Fibroblast of skin of scalp (primary cell): Measurements from ENCODE around the gene ATG2B. TPM values are rescaled to one million over a fixed set of nuclear protein-coding genes. Genes with fewer than 3 reads are reported as not detected.

Experiments used
- DNase-seq: peaks from one replicate; pipeline ENCODE4 v3.0.0-alpha.2; 2013
- polyA plus RNA-seq, 2 experiments: library from polyadenylated mRNA; unstranded; fragments of 120-200 nt; gene quantifications; one replicate each; pipeline ENCODE4 v1.2.1, GENCODE V29; 2013; ENCODE audit not compliant: insufficient read length in 2 of 2

The ATG2B gene
- 16.3 TPM for polyA plus RNA-seq (2013, experiment 1 of 2; ENCODE audit: insufficient read length)
- polyA plus RNA-seq (2013, experiment 2 of 2; ENCODE audit: insufficient read length) = 18.0 TPM

- DNase-seq = peak; percentile 92
Observed at GRCh38 chr14:96362965-96363750, at the start of gene ATG2B, which contains the start of gene GSKIP. TSS of gene ATG2B (minus strand) at chr14:96363341. CDS start at chr14:96362976, 365 bp downstream. TSS of gene GSKIP (plus strand) at chr14:96363526. CDS start at chr14:96382248, 18,722 bp downstream.

GRCh38 chr14:96410119-96410518 lies 47.0 kb upstream of the ATG2B start:
- DNase-seq = no peak

- no peak for DNase-seq
Observed at GRCh38 chr14:96409701-96410100, 46.6 kb upstream of the ATG2B start.

- no peak for DNase-seq
Observed at GRCh38 chr14:96408608-96409007, 45.5 kb upstream of the ATG2B start.

- no peak for DNase-seq
Observed at GRCh38 chr14:96407935-96408570, 44.9 kb upstream of the ATG2B start.

- no peak for DNase-seq
Observed at GRCh38 chr14:96405677-96406076, 42.5 kb upstream of the ATG2B start.

GRCh38 chr14:96403409-96403808 lies 40.3 kb upstream of the ATG2B start:
- no peak for DNase-seq

- DNase-seq = no peak
Observed at GRCh38 chr14:96400495-96400894, 37.4 kb upstream of the ATG2B start.

- no peak for DNase-seq
Observed at GRCh38 chr14:96399405-96399804, 36.3 kb upstream of the ATG2B start.

GRCh38 chr14:96398921-96399320 lies 35.8 kb upstream of the ATG2B start:
- no peak for DNase-seq

GRCh38 chr14:96398432-96398831 lies 35.3 kb upstream of the ATG2B start:
- no peak for DNase-seq

- DNase-seq = no peak
Observed at GRCh38 chr14:96394047-96394815, 31.1 kb upstream of the ATG2B start.

- no peak for DNase-seq
Observed at GRCh38 chr14:96393071-96393691, 30.0 kb upstream of the ATG2B start.

GRCh38 chr14:96391293-96392118 lies 28.4 kb upstream of the ATG2B start:
- peak; percentile 95 for DNase-seq

- DNase-seq = no peak
Observed at GRCh38 chr14:96390965-96391292, 27.8 kb upstream of the ATG2B start.

GRCh38 chr14:96385385-96385784 lies 22.2 kb upstream of the ATG2B start:
- no peak for DNase-seq

GRCh38 chr14:96384740-96385139 lies 21.6 kb upstream of the ATG2B start:
- DNase-seq = no peak

GRCh38 chr14:96384053-96384452 lies 20.9 kb upstream of the ATG2B start:
- DNase-seq = no peak

- no peak for DNase-seq
Observed at GRCh38 chr14:96383445-96383844, 20.3 kb upstream of the ATG2B start.

GRCh38 chr14:96380735-96381134 lies 17.6 kb upstream of the ATG2B start:
- no peak for DNase-seq

GRCh38 chr14:96376093-96376492 lies 13.0 kb upstream of the ATG2B start:
- DNase-seq = no peak

GRCh38 chr14:96373538-96373937 lies 10.4 kb upstream of the ATG2B start:
- no peak for DNase-seq
